GM12878 (cell line): ENCODE measurements around the gene SEPTIN11.

ENCODE experiments used
- ATF2 ChIP-seq: IDR thresholded peaks from 2 replicates; pipeline ENCODE4 v1.6.1; 2012; ENCODE audit warnings: low read length, inconsistent platforms
- CREB1 ChIP-seq: IDR thresholded peaks from 2 replicates; pipeline ENCODE4 v1.6.1; 2012; ENCODE audit warnings: low read depth, mild to moderate bottlenecking, inconsistent platforms
- CTCF ChIP-seq, 3 experiments: IDR thresholded peaks in 2 of 3; conservative IDR thresholded peaks in 1 of 3; 2 replicates each; pipeline ENCODE4 v1.5.1; 2011; ENCODE audit warnings: low read depth in 3 of 3, low read length in 3 of 3, mild to moderate bottlenecking in 3 of 3, control low read depth in 2 of 3, moderate library complexity in 2 of 3, inconsistent platforms in 1 of 3, mixed read lengths in 1 of 3; ENCODE audit not compliant: control insufficient read depth in 2 of 3, insufficient read depth in 1 of 3; ENCODE audit errors: extremely low read depth in 1 of 3
- E4F1 ChIP-seq: fragments of 450-650 bp; IDR thresholded peaks from 2 replicates; pipeline ENCODE4 v1.6.1; 2018; ENCODE audit warnings: borderline replicate concordance, mild to moderate bottlenecking; ENCODE audit not compliant: partially characterized antibody
- HDAC6 ChIP-seq: fragments of 200-600 bp; sonication (generic); IDR thresholded peaks from one replicate; pipeline ENCODE4 v1.8.0; 2017; ENCODE audit warnings: antibody characterized with exemption; ENCODE audit not compliant: unreplicated experiment
- IRF3 ChIP-seq: fragments of 450-650 bp; IDR thresholded peaks from 2 replicates; pipeline ENCODE4 v1.6.1; 2014; ENCODE audit warnings: mild to moderate bottlenecking
- NRF1 ChIP-seq: conservative IDR thresholded peaks from 2 replicates; pipeline ENCODE4 v1.6.1; 2011; ENCODE audit warnings: mild to moderate bottlenecking, low read depth, low read length, improper control_type of control experiment
- RAD21 ChIP-seq: IDR thresholded peaks from 2 replicates; pipeline ENCODE4 v1.6.1; 2011; ENCODE audit warnings: mild to moderate bottlenecking, low read depth, low read length, moderate library complexity; ENCODE audit not compliant: insufficient read depth
- SRF ChIP-seq, 2 experiments: IDR thresholded peaks; 2 replicates each; pipeline ENCODE4 v1.6.1; 2011; ENCODE audit warnings: low read depth in 2 of 2, low read length in 2 of 2, mild to moderate bottlenecking in 1 of 2, moderate library complexity in 1 of 2
- SUPT20H ChIP-seq: IDR thresholded peaks from 2 replicates; pipeline ENCODE4 v1.6.1; 2011; ENCODE audit warnings: low read depth, mild to moderate bottlenecking, low read length, moderate library complexity, borderline replicate concordance; ENCODE audit not compliant: control insufficient read depth
- TBL1XR1 ChIP-seq: IDR thresholded peaks from 2 replicates; pipeline ENCODE4 v1.6.1; 2012; ENCODE audit warnings: low read depth, low read length, improper control_type of control experiment
- YBX1 ChIP-seq: fragments of 450-650 bp; IDR thresholded peaks from 2 replicates; pipeline ENCODE4 v1.6.1; 2016; ENCODE audit warnings: antibody characterized with exemption
- ZNF274 ChIP-seq: IDR thresholded peaks from one replicate; pipeline ENCODE4 v1.8.0; 2011; ENCODE audit not compliant: insufficient read length, insufficient read depth

DNA sequence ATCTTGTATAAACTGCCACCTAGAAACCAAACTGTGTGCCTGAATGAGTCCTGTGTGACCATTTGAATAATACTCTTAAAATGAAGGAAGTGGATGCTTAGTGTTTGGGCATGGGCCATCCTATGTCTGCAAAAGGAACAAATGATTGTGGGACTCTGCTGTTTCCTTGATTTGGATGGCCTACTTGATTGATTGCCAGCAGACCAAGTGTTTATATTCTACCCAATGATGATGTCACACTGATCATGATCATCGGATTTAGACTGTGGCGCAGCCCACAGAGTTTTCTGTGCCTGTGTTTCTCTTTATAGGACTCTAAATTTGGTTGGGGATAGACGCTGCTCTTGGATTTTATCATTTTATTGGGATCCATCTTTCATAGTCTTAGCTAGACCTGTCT lies 4.4 kb downstream of the SEPTIN11 start:
- TF ChIP-seq RAD21 = no peak
- no peak for TF ChIP-seq CTCF (IDR thresholded peaks at IDR 0.05 in 2 of 3, conservative IDR thresholded peaks at IDR 0.05 in 1 of 3; ENCODE audit: control insufficient read depth in 2 of 3, extremely low read depth in 1 of 3, insufficient read depth in 1 of 3, low read depth in 3 of 3, low read length in 3 of 3)
- no peak for TF ChIP-seq E4F1
- TF ChIP-seq SRF (IDR thresholded peaks at IDR 0.05; ENCODE audit: low read depth in 2 of 2, low read length in 2 of 2) = no peak
- TF ChIP-seq ZNF274 = no peak
- no peak for TF ChIP-seq TBL1XR1
- TF ChIP-seq NRF1 = no peak
- TF ChIP-seq CREB1 = no peak
- TF ChIP-seq HDAC6 = no peak
- no peak for TF ChIP-seq SUPT20H
- no peak for TF ChIP-seq IRF3
- no peak for TF ChIP-seq YBX1
- TF ChIP-seq ATF2 = no peak
